Ishikawa (cell line): ENCODE results near the gene MYH14.
A peak's percentile ranks its signal among the peaks of the same experiment; 100 is the strongest.

Source experiments
- CEBPB ChIP-seq: IDR thresholded peaks from 2 replicates; pipeline ENCODE4 v1.6.1; 2012
- CREB1 ChIP-seq: IDR thresholded peaks from 2 replicates; pipeline ENCODE4 v1.6.1; 2012; ENCODE audit warnings: low read depth
- EGR1 ChIP-seq: IDR thresholded peaks from 2 replicates; pipeline ENCODE4 v1.6.1; 2012
- EP300 ChIP-seq: IDR thresholded peaks from 2 replicates; pipeline ENCODE4 v1.6.1; 2012; ENCODE audit warnings: borderline replicate concordance
- FOXM1 ChIP-seq: IDR thresholded peaks from 2 replicates; pipeline ENCODE4 v1.6.1; 2012; ENCODE audit warnings: low read depth, borderline replicate concordance
- NFIC ChIP-seq: IDR thresholded peaks from 2 replicates; pipeline ENCODE4 v1.6.1; 2012
- RAD21 ChIP-seq: IDR thresholded peaks from 2 replicates; pipeline ENCODE4 v1.6.1; 2012; ENCODE audit warnings: low read depth
- REST ChIP-seq: IDR thresholded peaks from 2 replicates; pipeline ENCODE4 v1.6.1; 2012; ENCODE audit warnings: low read depth, mild to moderate bottlenecking
- TAF1 ChIP-seq: IDR thresholded peaks from 2 replicates; pipeline ENCODE4 v1.6.1; 2012; ENCODE audit warnings: low read depth, mild to moderate bottlenecking
- TCF12 ChIP-seq: IDR thresholded peaks from 2 replicates; pipeline ENCODE4 v1.6.1; 2012; ENCODE audit warnings: low read depth
- TEAD4 ChIP-seq: IDR thresholded peaks from 2 replicates; pipeline ENCODE4 v1.6.1; 2012
- YY1 ChIP-seq: IDR thresholded peaks from 2 replicates; pipeline ENCODE4 v1.6.1; 2012; ENCODE audit warnings: low read depth
- ZBTB7A ChIP-seq: IDR thresholded peaks from 2 replicates; pipeline ENCODE4 v1.6.1; 2012; ENCODE audit warnings: low read depth
- TF ChIP-seq, protein P1 (sequence below): IDR thresholded peaks from 2 replicates; pipeline ENCODE4 v1.6.1; 2012
- TF ChIP-seq, protein P2 (sequence below): IDR thresholded peaks from 2 replicates; pipeline ENCODE4 v1.6.1; 2012

The MYH14 gene

DNA sequence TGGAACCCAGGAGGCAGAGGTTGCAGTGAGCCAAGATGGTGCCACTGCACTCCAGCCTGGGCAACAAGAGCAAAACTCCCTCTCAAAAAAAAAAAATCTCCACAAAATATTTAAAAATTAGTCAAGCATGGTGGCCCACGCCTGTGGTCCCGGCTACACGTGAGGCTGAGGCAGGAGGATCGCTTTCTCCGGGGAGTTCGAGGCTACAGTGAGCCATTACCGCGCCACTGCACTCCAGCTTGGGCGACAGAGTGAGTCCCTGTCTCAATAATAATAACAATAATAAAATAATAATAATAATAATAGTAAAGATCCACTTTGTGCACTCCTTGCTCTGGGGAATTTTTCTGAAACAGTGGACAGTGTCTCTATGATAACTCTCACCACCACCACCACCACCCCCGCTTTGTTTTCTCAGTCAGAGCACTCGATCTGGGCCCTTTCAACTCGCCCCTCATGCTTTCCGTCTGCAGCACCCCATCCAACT lies 153.3 kb downstream of the MYH14 start:
- TF ChIP-seq NFIC (no peak), FOXM1 (no peak), EP300 (no peak), ZBTB7A (no peak), CEBPB (no peak), TCF12 (no peak), EGR1 (no peak), TEAD4 (no peak), CREB1 (no peak), TAF1 (no peak), YY1 (no peak)
- TF ChIP-seq, protein P1, sequence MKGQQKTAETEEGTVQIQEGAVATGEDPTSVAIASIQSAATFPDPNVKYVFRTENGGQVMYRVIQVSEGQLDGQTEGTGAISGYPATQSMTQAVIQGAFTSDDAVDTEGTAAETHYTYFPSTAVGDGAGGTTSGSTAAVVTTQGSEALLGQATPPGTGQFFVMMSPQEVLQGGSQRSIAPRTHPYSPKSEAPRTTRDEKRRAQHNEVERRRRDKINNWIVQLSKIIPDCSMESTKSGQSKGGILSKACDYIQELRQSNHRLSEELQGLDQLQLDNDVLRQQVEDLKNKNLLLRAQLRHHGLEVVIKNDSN: no peak

DNA sequence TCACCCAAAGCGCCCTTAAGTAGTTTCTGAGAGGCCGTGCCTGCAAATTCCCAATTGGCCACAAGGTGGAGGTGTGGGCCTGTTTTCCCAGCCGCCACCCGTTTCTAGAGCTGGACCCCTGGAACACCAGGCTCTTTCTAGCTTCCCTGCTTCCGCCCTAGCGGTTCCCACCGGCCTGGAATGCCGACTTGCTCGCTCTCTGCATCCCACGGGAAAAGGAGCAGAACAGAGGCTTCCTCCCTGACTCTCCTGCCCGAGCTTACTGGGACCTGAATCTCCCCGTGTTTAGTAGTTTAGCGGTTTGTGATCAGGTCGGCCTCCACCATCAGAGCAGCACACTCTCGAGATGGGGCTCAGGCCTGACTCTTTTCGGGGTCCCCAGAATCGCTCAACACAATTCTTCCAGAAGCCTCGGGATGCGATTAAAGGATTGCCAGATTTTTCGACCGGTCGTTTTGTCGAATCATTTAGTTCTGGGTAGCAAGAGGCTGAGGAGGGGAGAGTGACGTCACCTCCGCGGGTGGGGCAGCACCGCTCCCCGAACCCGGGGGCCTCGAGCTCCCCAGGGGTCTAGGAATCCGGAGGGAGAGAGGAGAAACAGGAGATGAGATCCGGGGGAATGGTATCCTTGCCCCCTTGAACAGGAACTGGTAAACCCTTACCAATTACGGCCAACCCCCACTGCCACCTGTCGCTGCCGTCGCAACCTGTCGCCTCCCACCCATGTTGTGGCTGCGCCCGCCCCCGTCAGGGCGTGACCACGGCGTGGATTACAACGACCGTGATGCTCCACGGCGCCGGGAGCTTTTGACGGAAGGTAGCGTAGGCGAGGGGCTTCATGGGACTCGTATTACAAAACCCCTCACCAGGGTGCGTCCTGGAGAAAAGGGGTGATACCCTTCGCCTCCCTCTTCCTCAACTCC lies 154.0 kb downstream of the MYH14 start:
- TF ChIP-seq YY1 (no peak), NFIC (no peak), EP300 (no peak), CREB1 (0 out of 2 replicates have a peak, but pooled peaks have one; percentile 33), RAD21 (peak; percentile 84), FOXM1 (no peak)
- TF ChIP-seq, protein P2, sequence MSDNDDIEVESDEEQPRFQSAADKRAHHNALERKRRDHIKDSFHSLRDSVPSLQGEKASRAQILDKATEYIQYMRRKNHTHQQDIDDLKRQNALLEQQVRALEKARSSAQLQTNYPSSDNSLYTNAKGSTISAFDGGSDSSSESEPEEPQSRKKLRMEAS: no peak
- TF ChIP-seq, protein P1: no peak

GRCh38 chr19:50358483-50359327 lies 155.3 kb downstream of the MYH14 start:
- TF ChIP-seq, protein P2: no peak
- peak; percentile 67 for TF ChIP-seq CREB1

- TF ChIP-seq, protein P2: no peak
- TF ChIP-seq ZBTB7A: no peak
- no peak for TF ChIP-seq TAF1
- no peak for TF ChIP-seq RAD21
- TF ChIP-seq YY1: no peak
- no peak for TF ChIP-seq EP300
- no peak for TF ChIP-seq TEAD4
- TF ChIP-seq REST: no peak
- TF ChIP-seq FOXM1: no peak
- no peak for TF ChIP-seq NFIC
- no peak for TF ChIP-seq CEBPB
- TF ChIP-seq TCF12: no peak
- no peak for TF ChIP-seq EGR1
- TF ChIP-seq CREB1: no peak
- TF ChIP-seq, protein P1: no peak
Observed at GRCh38 chr19:50359328-50359818, 156.0 kb downstream of the MYH14 start.
